OCI-LY3 (cell line): ENCODE data around the gene RPL10A.

Source experiments
- CTCF ChIP-seq: fragments of 200-600, 300-600 bp; sonication (generic); IDR thresholded peaks from 2 replicates; pipeline ENCODE4 v1.5.1; 2014; ENCODE audit warnings: antibody characterized with exemption, low read length, low read depth
- EZH2phosphoT487 ChIP-seq: fragments of 200-600 bp; shearing (Covaris generic); IDR thresholded peaks from 2 replicates; pipeline ENCODE4 v1.6.1; 2018; ENCODE audit warnings: antibody characterized with exemption, mixed run types, low read depth

GRCh38 chr6:35516712-35517111 is 48.5 kb downstream of the RPL10A start:
- TF ChIP-seq CTCF (no peak), EZH2phosphoT487 (no peak)
